Panc1 (cell line): ENCODE measurements around the gene KAZALD1. TPM values are rescaled to one million over a fixed set of nuclear protein-coding genes. Genes with fewer than 3 reads are reported as not detected.

ENCODE experiments used
- ATAC-seq: fragments of 200-7000 bp; cut with Tn5 transposase; 2 replicates; pipeline ENCODE4 v1.9.1; 2020; ENCODE audit warnings: mild to moderate bottlenecking, moderate library complexity
- BruUV-seq: library from RNA; stranded (reverse); fragments of 400-500 nt; replicated peaks from 2 replicates; lab custom pipeline; 2021; lab: Mats Ljungman, UMichigan
- CTCF ChIA-PET: fragments of 300-600 bp; sonication (Branson Sonifier 250); formaldehyde crosslinking; loops from one replicate; lab custom pipeline; 2022; ENCODE audit warnings: antibody characterized with exemption; lab: Charles Lee
- POLR2A ChIA-PET: fragments of 300-600 bp; sonication (Branson Sonifier 250); formaldehyde crosslinking; loops from one replicate; lab custom pipeline; 2022; ENCODE audit warnings: antibody characterized with exemption; lab: Charles Lee
- DNase-seq: peaks from one replicate; pipeline ENCODE4 v3.0.0-alpha.2; 2010; ENCODE audit warnings: low read depth, low spot score
- H3K27ac ChIP-seq: 2 replicates; pipeline ENCODE4 v1.5.1; 2011; ENCODE audit warnings: mild to moderate bottlenecking, low read length, inconsistent platforms
- H3K27me3 ChIP-seq: fragments of 200-500 bp; sonication (Bioruptor generic); 2 replicates; pipeline ENCODE4 v1.6.0; 2014; ENCODE audit warnings: low read length, inconsistent platforms; ENCODE audit not compliant: control insufficient read depth, insufficient read depth
- H3K36me3 ChIP-seq: fragments of 200-500 bp; sonication (Bioruptor generic); 2 replicates; pipeline ENCODE4 v1.5.1; 2014; ENCODE audit warnings: inconsistent platforms, mild to moderate bottlenecking, low read length, moderate library complexity; ENCODE audit not compliant: control insufficient read depth, insufficient read depth
- H3K4me1 ChIP-seq: 2 replicates; pipeline ENCODE4 v1.5.1; 2011; ENCODE audit warnings: inconsistent platforms, mild to moderate bottlenecking, low read length, moderate library complexity; ENCODE audit not compliant: control insufficient read depth, insufficient read depth
- H3K4me3 ChIP-seq, 2 experiments: 2 replicates each; pipeline ENCODE4 v1.5.1; 2011 to 2012; ENCODE audit warnings: low read depth in 2 of 2, low read length in 2 of 2, mild to moderate bottlenecking in 2 of 2, inconsistent platforms in 1 of 2, moderate library complexity in 1 of 2
- H3K9me3 ChIP-seq: fragments of 200-500 bp; sonication (Bioruptor generic); 2 replicates; pipeline ENCODE4 v1.5.1; 2014; ENCODE audit warnings: low read depth, mild to moderate bottlenecking, inconsistent platforms, low read length, moderate library complexity; ENCODE audit not compliant: control insufficient read depth, insufficient read depth
- POLR2AphosphoS5 ChIP-seq: IDR thresholded peaks from 2 replicates; pipeline ENCODE4 v1.6.1; 2012; ENCODE audit warnings: mild to moderate bottlenecking, low read depth, low read length, moderate library complexity
- SIN3A ChIP-seq: IDR thresholded peaks from 2 replicates; pipeline ENCODE4 v1.6.1; 2012; ENCODE audit warnings: low read depth, mild to moderate bottlenecking, low read length, moderate library complexity, borderline replicate concordance; ENCODE audit not compliant: insufficient read depth
- TCF7L2 ChIP-seq: IDR thresholded peaks from 2 replicates; pipeline ENCODE4 v1.6.1; 2011; ENCODE audit warnings: mild to moderate bottlenecking, low read depth, low read length, inconsistent platforms
- in situ Hi-C: cut with HindIII; loops from 2 replicates; pipeline ENCODE4 v1.10.0; 2016; ENCODE audit warnings: low sequenced_read_pairs, low pct_unique_long_range_greater_than_20kb
- intact Hi-C: fragments of 100-400 bp; cut with micrococcal nuclease; formaldehyde crosslinking; loops from one replicate; pipeline ENCODE4 v1.10.0; 2022; ENCODE audit not compliant: unreplicated experiment
- total RNA-seq: library from RNA; stranded (reverse); gene quantifications from one replicate; pipeline ENCODE4 v1.2.1, GENCODE V29; 2021; ENCODE audit not compliant: unreplicated experiment
- TF ChIP-seq, protein P1 (sequence below), 2 experiments: IDR thresholded peaks; 2 replicates each; pipeline ENCODE4 v1.6.1; 2011 to 2012; ENCODE audit warnings: low read depth in 2 of 2, control low read depth in 1 of 2, low read length in 1 of 2, mild to moderate bottlenecking in 1 of 2, moderate library complexity in 1 of 2; ENCODE audit not compliant: insufficient read depth in 1 of 2
- TF ChIP-seq, protein P2 (sequence below): fragments of 450-650 bp; IDR thresholded peaks from 2 replicates; pipeline ENCODE4 v1.5.1; 2017; ENCODE audit warnings: mild to moderate bottlenecking

Gene KAZALD1
- total RNA-seq, 1 experiment from 2014 or later = 21.2 TPM

DNA sequence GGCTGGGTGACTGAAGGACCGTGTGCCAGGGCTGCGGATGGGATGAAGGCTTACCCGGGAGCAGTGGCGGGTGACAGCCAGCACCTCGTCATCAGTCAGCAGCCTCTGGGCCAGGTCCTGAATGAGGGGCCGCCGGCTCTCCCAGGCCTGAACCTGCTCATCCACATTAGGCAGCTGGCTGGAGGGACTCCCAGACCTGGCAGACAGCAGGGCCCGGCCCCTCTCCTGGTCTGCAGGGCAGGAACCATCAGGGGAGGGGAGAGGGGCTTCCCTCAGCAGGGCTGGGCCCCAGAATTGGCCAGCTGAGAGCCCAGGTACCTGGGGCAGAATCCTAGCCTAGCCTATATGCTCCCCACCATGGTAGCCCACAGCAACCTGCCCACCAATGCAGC lies 46.2 kb upstream of the KAZALD1 start:
- BruUV-seq = no TSS peak
- Histone ChIP-seq H3K4me3 (no peak overlapping the region), H3K4me1 (peaks cover 18% of the 10 kb centered on the region), H3K9me3 (no peaks in the 10 kb centered on the region), H3K27ac (no peak overlapping the region), H3K36me3 (no peaks in the 10 kb centered on the region), H3K27me3 (no peaks in the 10 kb centered on the region)
- no peak for DNase-seq
- ChIA-PET CTCF (interaction anchor here (0.6 to 2.4 kb wide), 4 partner anchors 17 to 88 kb away, joined by 3 to 11 read pairs (median 4); no protein-coding TSS in a partner anchor), POLR2A (no interaction called here)
- TF ChIP-seq, protein P1, sequence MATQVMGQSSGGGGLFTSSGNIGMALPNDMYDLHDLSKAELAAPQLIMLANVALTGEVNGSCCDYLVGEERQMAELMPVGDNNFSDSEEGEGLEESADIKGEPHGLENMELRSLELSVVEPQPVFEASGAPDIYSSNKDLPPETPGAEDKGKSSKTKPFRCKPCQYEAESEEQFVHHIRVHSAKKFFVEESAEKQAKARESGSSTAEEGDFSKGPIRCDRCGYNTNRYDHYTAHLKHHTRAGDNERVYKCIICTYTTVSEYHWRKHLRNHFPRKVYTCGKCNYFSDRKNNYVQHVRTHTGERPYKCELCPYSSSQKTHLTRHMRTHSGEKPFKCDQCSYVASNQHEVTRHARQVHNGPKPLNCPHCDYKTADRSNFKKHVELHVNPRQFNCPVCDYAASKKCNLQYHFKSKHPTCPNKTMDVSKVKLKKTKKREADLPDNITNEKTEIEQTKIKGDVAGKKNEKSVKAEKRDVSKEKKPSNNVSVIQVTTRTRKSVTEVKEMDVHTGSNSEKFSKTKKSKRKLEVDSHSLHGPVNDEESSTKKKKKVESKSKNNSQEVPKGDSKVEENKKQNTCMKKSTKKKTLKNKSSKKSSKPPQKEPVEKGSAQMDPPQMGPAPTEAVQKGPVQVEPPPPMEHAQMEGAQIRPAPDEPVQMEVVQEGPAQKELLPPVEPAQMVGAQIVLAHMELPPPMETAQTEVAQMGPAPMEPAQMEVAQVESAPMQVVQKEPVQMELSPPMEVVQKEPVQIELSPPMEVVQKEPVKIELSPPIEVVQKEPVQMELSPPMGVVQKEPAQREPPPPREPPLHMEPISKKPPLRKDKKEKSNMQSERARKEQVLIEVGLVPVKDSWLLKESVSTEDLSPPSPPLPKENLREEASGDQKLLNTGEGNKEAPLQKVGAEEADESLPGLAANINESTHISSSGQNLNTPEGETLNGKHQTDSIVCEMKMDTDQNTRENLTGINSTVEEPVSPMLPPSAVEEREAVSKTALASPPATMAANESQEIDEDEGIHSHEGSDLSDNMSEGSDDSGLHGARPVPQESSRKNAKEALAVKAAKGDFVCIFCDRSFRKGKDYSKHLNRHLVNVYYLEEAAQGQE (IDR thresholded peaks at IDR 0.05; ENCODE audit: insufficient read depth in 1 of 2, low read depth in 2 of 2, low read length in 1 of 2) = no peak
- TF ChIP-seq, protein P2, sequence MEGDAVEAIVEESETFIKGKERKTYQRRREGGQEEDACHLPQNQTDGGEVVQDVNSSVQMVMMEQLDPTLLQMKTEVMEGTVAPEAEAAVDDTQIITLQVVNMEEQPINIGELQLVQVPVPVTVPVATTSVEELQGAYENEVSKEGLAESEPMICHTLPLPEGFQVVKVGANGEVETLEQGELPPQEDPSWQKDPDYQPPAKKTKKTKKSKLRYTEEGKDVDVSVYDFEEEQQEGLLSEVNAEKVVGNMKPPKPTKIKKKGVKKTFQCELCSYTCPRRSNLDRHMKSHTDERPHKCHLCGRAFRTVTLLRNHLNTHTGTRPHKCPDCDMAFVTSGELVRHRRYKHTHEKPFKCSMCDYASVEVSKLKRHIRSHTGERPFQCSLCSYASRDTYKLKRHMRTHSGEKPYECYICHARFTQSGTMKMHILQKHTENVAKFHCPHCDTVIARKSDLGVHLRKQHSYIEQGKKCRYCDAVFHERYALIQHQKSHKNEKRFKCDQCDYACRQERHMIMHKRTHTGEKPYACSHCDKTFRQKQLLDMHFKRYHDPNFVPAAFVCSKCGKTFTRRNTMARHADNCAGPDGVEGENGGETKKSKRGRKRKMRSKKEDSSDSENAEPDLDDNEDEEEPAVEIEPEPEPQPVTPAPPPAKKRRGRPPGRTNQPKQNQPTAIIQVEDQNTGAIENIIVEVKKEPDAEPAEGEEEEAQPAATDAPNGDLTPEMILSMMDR = no peak
- TF ChIP-seq POLR2AphosphoS5 (no peak), SIN3A (no peak), TCF7L2 (no peak)
- in situ Hi-C loops (no loop called here), intact Hi-C loops (no loop called here)
- no peak for ATAC-seq

DNA sequence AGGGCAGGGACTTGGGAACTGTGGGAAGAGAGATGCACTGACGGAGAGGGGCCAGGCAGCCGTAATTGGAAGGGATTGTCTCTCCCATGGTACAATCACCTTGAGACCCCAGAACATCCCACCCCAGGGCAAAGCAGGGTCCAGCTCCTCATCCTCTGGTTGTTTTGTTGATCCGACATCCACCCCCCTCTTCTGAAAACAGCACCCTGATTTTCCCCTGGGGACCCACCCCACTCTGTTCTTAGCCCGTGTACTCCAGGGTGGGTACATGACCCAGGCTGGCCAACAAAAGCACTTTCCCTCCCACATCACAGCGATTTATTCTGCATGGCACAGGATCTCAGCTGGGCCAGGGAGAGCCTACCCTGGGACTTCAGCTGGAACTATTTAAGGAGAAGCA lies 45.0 kb upstream of the KAZALD1 start:
- ChIA-PET POLR2A (no interaction called here), CTCF (interaction anchor here (0.5 to 3.3 kb wide), 5 partner anchors 14 to 183 kb away, joined by 3 to 22 read pairs (median 4); partner anchors contain the start of genes PDZD7 and SFXN3)
- Histone ChIP-seq H3K27ac (no peak overlapping the region), H3K36me3 (no peaks in the 10 kb centered on the region), H3K9me3 (no peaks in the 10 kb centered on the region), H3K4me1 (peaks cover 15% of the 10 kb centered on the region), H3K4me3 (no peak overlapping the region), H3K27me3 (no peaks in the 10 kb centered on the region)
- DNase-seq (no peak), ATAC-seq (no peak)
- in situ Hi-C loops = no loop called here
- BruUV-seq = no TSS peak
- TF ChIP-seq, protein P1 (IDR thresholded peaks at IDR 0.05; ENCODE audit: insufficient read depth in 1 of 2, low read depth in 2 of 2, low read length in 1 of 2) = no peak
- TF ChIP-seq, protein P2 = no peak
- no peak for TF ChIP-seq POLR2AphosphoS5
- no peak for TF ChIP-seq SIN3A
- TF ChIP-seq TCF7L2 = no peak
- intact Hi-C loops = no loop called here
